Gastrocnemius medialis (tissue), 4 donors: ENCODE data around the gene KRT79.

Experiments
- CTCF ChIP-seq, 5 experiments: fragments of 450-650 bp in 3 of 5; fragments of 200-600 bp in 2 of 5; sonication (generic) in 2 of 5; IDR thresholded peaks in 4 of 5; conservative IDR thresholded peaks in 1 of 5; 1 replicate in 4 of 5; 2 replicates in 1 of 5; pipeline ENCODE4 v1.5.1; 2016 to 2019; ENCODE audit warnings: antibody characterized with exemption in 5 of 5, mild to moderate bottlenecking in 3 of 5, moderate library complexity in 3 of 5
- POLR2A ChIP-seq, 2 donors: fragments of 450-650 bp; IDR thresholded peaks; one replicate each; pipeline ENCODE4 v1.6.1; 2017; ENCODE audit warnings: antibody characterized with exemption in 2 of 2, mild to moderate bottlenecking in 2 of 2, moderate library complexity in 2 of 2

- TF ChIP-seq CTCF (IDR thresholded peaks at IDR 0.05 in 4 of 5, conservative IDR thresholded peaks at IDR 0.05 in 1 of 5) (no peak), POLR2A (IDR thresholded peaks at IDR 0.05) (no peak)
Observed at GRCh38 chr12:52825961-52826360, 8.2 kb downstream of the KRT79 start.
